NCI-H1694 treated with DMSO at 0.1 percent for 48 hours (cell line): ENCODE results near the gene ARSK.

Experiments
- DNase-seq: peaks from one replicate; lab custom pipeline; 2025; lab: John Stamatoyannopoulos, UW

Gene ARSK, protein sequence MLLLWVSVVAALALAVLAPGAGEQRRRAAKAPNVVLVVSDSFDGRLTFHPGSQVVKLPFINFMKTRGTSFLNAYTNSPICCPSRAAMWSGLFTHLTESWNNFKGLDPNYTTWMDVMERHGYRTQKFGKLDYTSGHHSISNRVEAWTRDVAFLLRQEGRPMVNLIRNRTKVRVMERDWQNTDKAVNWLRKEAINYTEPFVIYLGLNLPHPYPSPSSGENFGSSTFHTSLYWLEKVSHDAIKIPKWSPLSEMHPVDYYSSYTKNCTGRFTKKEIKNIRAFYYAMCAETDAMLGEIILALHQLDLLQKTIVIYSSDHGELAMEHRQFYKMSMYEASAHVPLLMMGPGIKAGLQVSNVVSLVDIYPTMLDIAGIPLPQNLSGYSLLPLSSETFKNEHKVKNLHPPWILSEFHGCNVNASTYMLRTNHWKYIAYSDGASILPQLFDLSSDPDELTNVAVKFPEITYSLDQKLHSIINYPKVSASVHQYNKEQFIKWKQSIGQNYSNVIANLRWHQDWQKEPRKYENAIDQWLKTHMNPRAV

DNA sequence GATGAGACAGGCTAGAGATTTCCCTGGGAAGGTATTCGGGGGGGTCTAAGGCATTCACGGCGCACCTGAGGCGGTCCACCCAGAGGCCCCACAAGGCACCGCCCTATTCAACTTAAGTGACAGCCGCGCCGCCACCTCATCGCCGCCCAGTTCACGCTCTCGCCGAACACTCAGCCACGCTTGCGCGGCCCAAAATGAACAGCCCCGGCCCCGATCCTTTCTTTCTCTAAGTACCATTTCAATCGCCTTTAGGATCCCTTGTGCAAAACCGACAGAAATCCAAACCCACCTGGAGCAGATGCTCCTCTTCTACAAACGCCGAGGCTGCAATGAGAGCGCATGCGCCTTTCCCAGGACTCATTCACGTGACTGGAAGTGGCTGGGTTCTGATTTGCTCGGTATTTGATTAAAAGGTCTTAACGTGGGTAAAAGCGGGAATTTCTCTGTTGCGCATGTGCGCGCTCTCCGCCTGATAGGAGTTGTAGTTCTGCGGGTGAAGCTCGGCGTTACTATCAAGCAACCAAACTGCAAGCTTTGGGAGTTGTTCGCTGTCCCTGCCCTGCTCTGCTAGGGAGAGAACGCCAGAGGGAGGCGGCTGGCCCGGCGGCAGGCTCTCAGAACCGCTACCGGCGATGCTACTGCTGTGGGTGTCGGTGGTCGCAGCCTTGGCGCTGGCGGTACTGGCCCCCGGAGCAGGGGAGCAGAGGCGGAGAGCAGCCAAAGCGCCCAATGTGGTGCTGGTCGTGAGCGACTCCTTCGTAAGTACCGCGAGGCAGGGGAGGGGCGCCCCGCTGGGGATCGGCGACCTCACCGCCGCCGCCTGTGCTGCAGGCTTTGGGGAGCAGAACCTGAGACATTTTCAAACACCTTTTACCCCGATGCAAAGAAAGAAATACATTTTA lies at the start of gene ARSK, which contains the start of gene SKIC3:
ARSK (plus strand) TSS at position 455 of the 902 bp plus-strand sequence; CDS start at position 633, 178 bp downstream.
SKIC3 (minus strand) TSS at position 331 of the 902 bp plus-strand sequence. CDS start 7,827 bp downstream, outside the sequence.
- peak; percentile 95 for DNase-seq

DNA sequence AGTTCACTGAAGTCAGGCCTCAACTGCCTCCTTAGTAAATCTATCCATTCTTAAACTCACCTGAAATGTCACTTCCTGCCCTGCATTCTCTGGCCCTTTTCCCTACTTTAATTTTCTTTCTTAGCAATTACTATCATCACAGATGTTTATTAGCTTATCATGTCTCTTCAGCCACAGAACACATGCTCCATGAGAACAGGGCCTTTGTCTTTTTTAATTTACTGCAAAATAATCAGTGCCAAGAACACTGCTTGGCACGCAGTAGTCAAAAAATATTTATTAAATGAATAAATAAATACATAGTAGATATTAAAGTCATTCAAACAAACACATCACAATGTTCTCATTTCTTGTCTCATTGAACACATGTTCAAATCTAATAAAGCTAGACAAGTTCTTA lies 46.4 kb upstream of the ARSK start:
- DNase-seq = no peak

DNA sequence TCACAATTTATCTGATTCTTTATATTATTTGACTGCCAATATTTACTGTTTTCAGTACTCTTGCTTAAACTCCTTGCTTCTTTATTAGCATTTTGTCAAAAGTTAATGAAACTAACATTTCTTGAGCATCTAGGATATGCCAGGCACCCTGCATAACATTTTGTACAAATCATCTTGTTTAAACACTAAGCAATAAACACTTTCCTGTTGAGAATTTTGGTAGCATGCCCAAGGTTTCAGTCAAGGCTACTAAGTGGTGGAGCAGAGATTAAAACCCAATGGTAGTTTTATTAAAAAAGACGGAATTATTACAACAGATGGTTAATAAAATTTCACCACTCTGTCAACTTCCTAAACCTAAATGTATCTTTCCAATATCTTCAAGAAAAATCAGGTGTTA lies 43.3 kb upstream of the ARSK start:
- DNase-seq = no peak

DNA sequence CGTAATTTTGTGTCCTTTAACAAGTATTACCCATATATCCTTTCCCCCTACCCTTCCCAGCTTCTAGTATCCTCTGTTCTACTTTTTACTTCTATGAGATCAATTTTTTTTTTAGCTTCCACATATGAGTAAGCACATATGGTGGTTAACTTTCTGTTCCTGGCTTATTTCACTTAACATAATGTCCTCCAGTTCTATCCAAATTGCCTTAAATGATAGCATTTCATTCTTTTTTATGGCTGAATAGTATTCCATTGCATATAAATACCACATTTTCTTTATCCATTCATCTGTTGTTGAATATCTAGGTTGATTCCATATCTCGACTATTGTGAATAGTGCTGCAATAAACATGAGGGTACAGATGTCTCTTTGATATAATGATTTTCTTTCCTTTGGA lies 36.5 kb upstream of the ARSK start:
- no peak for DNase-seq

DNA sequence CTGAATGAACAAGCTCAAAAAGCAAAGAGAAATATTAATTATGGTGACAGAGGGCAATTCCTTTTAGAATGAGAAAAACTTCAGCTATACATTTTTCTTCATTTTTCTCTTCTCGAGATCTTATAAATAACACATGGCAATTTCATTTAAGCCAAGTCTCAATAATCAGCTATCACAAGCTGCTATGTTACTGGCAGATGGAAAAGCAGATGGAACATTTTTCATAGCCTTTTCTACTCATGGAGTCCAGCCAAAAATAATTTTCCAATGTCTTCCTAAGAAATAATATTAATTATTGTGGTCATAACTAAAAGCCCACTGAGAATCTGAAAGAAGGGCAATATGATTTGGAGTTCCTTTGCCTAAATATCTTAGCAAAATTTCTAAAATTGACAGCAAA lies 35.8 kb upstream of the ARSK start:
- DNase-seq = peak; percentile 75

DNA sequence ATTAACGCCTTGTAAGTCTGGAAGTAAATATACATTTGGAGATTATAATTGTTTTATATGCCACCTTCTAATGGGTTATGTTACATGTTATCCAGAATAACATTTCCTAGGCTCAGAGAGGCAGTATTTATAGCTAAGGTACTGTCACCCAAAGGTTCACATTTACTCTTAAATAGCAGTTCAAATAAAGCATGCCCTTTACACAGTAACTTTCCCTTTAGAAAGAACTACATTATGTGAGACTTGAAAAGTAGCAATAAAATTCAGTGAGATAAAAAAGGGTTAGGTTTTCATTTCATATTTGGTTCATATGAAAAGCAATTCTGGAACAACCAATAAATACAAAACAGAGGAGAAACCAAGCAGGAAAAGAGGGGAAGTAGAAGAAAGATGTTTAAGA lies 35.2 kb upstream of the ARSK start:
- peak; percentile 37 for DNase-seq

DNA sequence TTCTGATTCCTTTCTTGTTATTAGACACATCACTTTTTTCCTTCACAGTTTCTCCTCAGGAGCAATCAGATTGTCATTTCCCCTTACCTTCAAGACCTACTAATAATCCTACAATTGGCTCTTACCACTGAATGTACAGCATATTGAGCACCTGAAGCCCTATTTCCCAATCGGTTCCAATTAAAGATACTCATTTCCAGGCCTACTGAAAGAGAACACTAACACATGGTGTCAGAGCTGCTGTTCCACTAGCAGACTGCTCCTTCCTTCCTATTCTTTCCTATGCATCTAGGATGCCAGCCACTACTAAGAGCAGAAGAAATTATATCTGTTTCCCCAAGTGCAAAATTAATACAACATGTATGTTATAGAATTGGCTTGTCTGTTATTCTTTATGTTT lies 34.7 kb upstream of the ARSK start:
- peak; percentile 22 for DNase-seq

DNA sequence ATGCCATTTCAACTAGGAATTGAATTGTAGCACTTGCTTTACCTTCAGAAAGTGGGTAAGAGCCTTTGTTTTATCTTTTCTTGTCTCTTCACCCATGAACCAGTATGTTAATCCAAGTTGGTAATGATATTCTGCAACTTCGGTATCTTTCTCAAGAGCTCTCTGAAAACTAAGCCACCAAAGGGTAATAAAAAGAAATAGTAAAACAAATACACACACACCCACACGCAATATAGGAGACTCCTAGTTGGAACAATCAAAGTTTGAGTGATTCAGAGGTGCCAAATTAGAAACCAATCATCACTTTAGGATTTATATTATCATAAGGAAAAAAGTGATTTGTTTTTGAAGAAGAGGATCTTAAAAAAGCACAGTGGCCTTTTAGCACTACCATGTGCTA lies 30.5 kb upstream of the ARSK start:
- no peak for DNase-seq

DNA sequence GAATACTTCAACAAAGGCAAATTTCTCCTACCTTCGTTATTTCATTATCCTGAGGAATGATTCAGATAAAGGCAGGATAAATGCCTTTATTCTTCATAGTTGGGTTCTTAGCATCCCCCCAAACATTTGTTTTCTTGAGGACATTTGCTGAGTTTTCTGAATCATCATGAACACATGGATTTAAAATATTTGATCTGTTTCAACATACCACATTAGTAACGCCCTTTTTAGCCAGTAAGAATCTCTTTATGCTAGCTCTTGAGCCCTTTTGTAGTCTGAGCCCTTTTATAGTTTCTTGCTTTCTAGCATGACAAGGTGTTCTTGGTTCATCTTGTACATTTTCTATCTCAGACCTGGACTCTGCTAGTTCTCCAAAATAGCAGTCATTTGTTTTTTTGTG lies 28.0 kb upstream of the ARSK start:
- no peak for DNase-seq

DNA sequence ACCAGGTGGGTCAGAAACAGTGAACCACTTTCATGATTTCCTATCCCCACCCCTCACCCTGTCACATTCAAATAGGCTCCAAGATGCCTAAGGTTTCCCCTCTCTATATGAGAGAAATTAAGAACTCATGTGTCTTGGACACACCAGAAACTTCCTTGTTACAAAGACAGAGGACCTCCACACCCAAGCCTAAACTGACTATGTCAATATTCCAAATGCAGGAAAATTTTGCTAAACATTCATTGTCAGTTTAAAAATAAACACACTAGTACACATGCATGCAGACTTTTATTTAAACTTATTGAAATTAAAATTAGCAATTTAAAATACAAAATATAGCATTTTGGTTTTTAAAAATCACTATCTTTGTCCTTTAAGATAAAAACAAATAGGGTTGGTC lies 26.3 kb upstream of the ARSK start:
- no peak for DNase-seq

DNA sequence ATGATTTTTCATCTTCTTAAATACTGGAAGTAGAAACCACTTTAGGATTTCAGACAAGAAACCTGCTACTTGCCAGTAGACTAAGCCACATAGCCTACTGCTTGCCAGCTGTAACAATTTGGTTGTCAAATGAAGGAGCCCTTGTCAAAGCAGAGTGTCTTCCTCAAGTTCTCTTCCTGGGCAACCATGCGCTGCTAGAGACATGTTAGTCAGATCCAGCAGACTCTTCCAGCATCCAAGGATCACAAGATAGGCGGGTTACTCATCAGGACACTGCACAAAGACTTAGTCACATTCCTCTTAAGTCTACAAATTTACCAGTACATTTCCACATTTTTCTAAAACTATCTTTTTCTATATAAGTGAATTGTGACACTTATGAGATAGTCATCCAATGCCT lies 24.5 kb upstream of the ARSK start:
- no peak for DNase-seq

DNA sequence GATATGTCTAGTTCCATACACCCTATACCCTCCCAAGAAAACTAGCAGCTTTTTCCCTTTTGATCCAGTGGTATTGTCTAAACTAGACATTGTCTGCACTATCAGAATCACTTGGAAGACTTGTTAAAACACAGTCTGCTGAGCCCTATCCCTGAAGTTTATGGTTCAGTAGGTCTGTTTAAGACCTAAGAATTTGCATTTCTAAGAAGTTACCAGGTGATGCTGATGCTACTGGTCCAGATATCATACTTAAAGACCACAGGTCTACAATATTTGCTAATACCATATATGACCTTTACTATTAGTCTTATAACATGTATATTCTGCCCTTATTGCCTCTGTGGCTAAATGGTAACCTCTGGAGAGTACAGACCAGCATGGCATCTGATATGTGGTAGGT lies 23.4 kb upstream of the ARSK start:
- no peak for DNase-seq

DNA sequence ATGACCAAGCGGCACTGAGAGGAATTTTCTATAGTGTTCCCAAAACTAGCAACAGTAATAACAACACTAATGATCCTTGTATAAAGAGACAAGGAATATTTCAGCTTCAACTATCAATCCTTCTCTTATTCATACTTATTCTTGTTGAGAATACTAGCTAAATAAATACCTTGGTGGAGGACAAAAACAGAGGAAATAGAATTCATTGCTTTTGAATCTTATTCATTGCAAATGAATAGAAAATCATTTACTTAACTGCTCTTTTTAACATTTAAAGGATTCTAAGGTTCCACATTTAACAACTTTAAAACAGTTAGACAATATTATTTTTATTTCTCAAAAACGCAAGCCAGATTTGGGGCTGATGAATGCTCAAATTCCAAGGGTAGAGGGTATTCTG lies 22.5 kb upstream of the ARSK start:
- no peak for DNase-seq

DNA sequence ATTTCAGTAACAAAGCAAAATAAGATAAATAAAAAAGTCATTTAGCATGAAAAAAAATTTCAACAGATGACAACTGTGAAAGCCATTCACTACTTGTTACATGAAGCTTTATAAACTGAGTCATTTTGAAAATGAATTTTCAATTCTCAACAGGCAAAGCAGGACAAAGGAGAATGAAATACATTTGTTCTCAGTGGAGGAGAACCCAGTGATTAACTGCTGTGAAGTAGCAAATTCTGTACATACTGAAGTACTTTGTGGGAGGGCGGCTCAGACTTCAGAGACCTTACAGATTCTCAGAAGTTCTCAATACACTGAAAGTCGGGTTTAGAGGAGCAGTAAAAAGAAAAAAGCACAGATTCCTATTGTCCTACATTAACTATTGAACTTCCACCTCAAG lies 21.8 kb upstream of the ARSK start:
- DNase-seq = no peak

DNA sequence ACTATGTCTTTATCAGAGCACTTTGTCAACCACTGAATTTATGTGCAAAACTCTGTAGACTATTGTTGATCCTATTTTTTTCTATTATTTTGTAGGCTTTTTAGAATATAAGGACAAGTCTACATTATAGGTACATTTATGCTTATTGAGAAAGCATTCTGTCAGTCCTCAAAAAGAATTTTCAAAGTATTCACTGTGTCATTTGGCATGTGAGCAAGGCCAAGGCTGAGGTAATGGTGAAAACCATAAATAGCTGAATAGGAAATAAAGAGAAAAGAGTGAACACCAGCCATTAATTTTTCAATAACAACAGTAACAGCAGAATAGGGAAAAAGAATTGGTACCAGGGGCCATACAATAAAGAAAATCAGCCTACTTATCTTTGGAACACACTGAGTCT lies 21.1 kb upstream of the ARSK start:
- DNase-seq = no peak

DNA sequence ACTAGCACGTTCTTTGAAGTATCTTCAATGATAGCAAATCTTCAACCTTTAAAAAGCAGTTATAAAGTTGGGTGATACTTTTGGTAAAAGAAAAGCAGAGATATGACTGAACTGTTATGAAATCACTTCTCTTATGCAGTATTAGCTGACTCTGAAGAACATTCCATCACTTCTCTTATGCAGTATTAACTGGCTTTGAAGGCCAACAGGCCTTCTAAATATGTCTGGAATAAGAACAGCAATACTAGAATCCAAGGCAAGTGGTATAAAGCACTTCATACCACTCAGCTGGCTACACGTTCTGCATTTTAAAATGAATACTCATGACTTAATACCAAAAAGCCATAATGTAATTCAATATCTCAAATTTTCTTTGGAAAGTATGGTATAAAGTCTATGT lies 17.4 kb upstream of the ARSK start:
- no peak for DNase-seq

DNA sequence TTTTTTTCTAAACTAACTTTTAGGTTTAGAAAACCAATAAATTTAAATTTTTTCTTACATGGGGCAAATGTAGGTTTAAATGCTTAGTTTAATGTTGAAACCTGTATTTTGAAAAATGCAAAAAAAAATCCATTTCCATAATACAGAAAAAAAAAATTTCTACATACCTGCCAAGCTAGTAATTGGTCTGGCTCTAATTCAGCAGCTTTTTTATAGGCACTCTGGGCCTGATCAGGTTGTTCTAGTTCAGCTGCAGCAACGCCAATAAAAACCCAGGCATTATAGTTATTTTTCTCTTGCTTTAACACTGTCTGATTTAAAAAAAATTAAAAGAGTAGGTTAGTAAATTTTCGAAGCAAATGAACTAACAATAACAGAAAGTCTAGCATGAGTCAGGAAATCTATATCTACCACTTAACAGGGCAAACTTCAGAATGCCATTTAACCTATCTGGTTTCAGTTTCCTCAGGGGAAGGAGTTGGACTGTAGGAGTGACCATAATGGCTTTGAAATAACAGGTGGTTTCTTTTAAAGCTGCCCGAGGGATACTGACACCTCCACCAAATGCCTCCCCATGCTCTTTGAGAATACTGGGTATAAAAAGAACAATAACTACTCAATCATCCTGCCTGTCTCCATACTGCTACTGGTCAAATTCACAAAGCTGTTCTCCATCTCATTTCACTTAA lies 11.7 kb upstream of the ARSK start:
- DNase-seq = peak; percentile 4

DNA sequence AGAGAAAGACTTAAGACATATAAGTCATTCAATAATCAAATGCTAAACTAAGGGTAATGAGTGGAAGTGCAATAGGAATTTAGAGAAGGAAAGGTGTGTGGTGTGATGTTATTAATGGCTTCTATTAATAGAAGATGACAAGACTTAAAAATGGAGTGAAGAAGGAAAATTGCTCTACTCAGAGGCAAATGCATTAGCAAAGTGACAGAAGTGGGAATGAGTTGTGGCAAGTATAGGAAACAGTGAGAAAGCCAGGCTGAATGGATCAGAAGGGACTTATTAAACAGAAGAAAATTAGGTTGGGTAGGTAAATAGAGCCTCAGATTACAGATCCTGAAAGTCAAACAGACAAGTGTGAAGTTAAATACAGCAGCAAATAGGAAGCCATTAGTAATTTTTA lies 5.9 kb upstream of the ARSK start:
- DNase-seq = no peak

DNA sequence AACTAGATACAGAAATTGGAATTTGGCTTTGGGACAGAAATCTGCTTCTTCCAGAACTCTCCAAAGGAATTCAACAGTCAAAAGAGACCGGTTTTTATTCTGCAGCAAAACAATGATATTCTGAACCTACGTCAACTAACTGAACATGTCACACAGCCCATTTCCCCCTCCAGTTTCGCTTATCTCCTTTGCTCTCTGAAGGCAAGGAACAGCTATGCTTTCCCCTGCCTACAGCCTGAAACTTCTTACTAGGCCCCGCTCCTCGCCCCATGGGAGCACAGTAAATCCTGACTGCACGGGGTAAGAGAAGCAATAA lies 612 bp upstream of the ARSK start:
- no peak for DNase-seq

DNA sequence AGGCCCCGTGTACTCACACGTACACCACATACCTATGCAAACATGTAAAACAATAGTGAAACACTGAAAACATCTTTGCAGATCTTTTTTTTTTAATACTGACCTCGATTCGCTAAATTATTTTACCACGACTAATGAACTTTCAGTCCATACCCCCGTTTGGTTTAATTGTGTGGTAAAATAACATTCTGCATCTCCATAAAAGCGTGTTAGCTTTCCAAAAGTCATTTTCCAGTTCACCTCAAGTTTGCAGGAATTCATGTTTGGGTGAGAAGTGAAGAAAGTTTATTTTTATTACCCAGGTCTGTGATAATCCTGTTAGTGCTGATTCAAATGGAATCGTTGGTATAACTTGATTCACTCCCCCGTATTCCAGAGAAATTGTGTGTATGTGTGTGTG lies 652 bp downstream of the ARSK start:
- DNase-seq = no peak

DNA sequence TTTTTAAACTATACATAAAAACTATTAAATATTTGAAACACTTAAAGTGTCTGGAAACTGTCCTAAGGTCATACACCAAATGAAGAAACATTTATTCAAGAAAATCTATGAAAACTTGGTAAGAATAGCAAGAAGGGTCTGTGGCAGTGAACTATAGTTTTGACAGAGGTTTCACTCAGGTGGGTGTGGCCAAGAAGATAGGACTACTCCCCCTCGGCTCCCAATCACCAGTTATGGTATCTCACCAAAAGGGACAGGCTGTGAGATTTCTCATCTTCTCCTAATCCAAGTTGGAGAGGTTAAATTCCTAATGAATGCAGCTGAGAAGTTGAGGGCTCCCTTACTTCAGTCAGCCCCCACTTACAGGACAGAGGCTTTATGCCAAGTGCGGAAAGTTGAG lies 2.9 kb downstream of the ARSK start:
- DNase-seq = no peak

DNA sequence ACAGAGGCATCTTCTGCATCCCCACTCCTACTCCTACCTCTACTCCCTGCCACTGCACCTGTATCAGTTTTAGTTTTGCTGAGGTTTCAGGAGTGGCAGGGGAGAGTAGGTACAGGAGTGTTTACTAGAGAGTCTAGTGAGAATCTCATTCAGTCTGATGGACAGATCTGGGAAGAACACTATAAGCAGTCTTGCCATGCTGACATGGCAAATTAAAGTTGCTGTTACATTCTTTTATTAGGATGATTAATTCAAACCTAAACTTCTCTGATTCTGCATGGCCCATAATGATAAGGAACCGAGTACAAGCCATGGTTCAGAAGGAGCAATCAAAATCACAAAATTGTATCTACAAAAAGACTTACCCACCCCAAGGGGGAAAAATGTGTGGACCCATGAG lies 7.4 kb downstream of the ARSK start:
- no peak for DNase-seq
